GM12892 (cell line): ENCODE results near the gene PSME4.

Source experiments
- POLR2A ChIP-seq: IDR thresholded peaks from 2 replicates; pipeline ENCODE4 v1.6.1; 2011; ENCODE audit warnings: low read depth, low read length, control low read depth
- POLR2AphosphoS5 ChIP-seq: IDR thresholded peaks from 2 replicates; pipeline ENCODE4 v1.6.1; 2011; ENCODE audit warnings: low read depth, low read length, control low read depth
- TAF1 ChIP-seq: IDR thresholded peaks from 2 replicates; pipeline ENCODE4 v1.6.1; 2011; ENCODE audit warnings: low read depth, mild to moderate bottlenecking, control low read depth, low read length, borderline replicate concordance

DNA sequence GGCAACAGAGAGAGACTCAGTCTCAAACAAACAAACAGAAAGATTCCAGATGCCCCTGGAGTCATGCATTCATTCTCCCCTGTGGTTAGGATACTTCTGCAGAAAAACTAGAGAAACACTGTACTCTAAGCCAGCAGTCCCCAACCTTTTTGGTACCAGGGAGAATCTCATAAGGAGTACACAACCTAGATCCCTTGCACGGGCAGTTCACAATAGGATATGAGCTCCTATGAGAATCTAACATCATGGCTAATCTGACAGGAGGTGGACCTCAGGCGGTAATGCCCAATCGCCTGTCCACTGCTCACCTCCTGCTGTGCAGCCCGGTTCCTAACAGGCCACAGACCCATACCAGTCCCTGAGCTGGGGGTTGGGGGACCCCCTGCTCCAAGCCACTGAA is 18.3 kb downstream of the PSME4 start:
- TF ChIP-seq POLR2A (no peak), POLR2AphosphoS5 (no peak), TAF1 (no peak)
